GM12874 (cell line): ENCODE data around the gene CPVL.

ENCODE experiments used
- CTCF ChIP-seq: IDR thresholded peaks from 2 replicates; pipeline ENCODE4 v1.5.1; 2011; ENCODE audit warnings: low read depth, mild to moderate bottlenecking, control low read depth, low read length, moderate library complexity; ENCODE audit not compliant: insufficient read depth

CPVL gene

GRCh38 chr7:29013082-29013695, 133.1 kb downstream of the CPVL start:
- TF ChIP-seq CTCF, result no peak

- TF ChIP-seq CTCF, result no peak
Measured at GRCh38 chr7:29009947-29010346, 136.4 kb downstream of the CPVL start.

- TF ChIP-seq CTCF, result no peak
Measured at GRCh38 chr7:29008590-29008989, 137.7 kb downstream of the CPVL start.

GRCh38 chr7:29007127-29007526, 139.2 kb downstream of the CPVL start:
- TF ChIP-seq CTCF, result no peak

DNA sequence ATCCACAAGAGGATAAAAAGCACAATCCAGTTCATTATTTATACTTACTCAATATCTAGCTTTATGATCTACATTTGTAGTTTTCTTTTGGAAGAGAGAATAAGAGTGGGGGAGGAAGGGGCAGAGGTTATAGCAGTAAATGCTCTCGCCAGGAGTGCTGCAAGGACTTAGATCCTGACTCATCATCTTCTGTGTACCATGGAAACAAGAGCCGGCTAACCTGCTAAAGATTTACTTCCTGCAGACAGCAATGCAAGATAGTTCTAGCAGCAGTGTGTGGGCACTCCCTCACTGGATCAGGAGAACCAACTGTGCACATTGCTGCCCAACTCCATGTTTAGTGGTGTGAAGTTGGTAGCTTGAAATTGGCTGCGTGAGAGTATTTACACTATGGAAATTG, 140.5 kb downstream of the CPVL start:
- TF ChIP-seq CTCF, result no peak

DNA sequence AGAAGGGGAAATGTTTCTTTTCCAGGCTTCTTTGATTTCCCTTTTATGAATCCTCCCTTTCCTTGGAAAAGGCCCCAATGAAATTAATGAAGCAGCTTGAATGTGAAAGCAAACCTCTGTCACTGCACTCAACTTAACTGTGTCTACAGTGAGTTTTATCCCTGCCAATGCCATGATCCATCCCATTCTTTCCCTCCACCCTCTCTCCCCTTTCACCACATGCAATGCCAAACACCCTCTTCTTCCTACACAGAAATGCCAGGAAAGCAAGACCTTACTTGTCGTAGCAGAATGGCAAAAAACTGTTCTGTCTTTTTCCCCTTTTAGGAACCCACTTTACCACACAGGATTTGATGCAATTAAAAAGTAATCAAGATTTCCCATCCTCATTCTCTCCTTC, 140.9 kb downstream of the CPVL start:
- TF ChIP-seq CTCF, result no peak

- TF ChIP-seq CTCF, result no peak
Measured at GRCh38 chr7:29003703-29004102, 142.6 kb downstream of the CPVL start.

DNA sequence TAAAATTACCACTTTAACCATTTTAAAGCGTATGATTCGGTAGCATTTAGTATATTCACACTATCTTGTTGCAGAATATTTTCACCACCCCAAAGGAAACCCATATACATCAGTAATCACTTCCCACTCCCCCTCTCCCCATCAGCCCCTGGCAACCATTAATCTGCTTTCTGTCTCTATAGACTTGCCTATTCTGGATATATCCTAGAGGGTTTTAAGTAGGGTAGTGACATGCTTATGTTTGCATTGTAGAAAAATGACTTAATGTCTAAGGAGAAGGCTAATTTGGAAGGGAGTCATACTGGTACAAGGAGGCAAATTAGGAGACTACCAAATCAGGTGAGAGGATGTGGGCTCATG, 145.6 kb downstream of the CPVL start:
- no peak for TF ChIP-seq CTCF
